Stimulated activated CD8-positive, alpha-beta memory T cell treated with anti-CD3 and anti-CD28 coated beads, Interleukin-15, amount 100 ng/mL, for 1 hour (primary cell): ENCODE measurements around the gene ZNF181.
"Not testable (repeated sequence)": the region's sequence is repeated elsewhere in the genome, so short reads cannot be mapped to it uniquely, and the experiment has no call there.

ENCODE experiments used
- DNase-seq: peaks from one replicate; pipeline ENCODE4 v3.0.0-alpha.2; 2020; ENCODE audit warnings: low read depth

Gene ZNF181

DNA sequence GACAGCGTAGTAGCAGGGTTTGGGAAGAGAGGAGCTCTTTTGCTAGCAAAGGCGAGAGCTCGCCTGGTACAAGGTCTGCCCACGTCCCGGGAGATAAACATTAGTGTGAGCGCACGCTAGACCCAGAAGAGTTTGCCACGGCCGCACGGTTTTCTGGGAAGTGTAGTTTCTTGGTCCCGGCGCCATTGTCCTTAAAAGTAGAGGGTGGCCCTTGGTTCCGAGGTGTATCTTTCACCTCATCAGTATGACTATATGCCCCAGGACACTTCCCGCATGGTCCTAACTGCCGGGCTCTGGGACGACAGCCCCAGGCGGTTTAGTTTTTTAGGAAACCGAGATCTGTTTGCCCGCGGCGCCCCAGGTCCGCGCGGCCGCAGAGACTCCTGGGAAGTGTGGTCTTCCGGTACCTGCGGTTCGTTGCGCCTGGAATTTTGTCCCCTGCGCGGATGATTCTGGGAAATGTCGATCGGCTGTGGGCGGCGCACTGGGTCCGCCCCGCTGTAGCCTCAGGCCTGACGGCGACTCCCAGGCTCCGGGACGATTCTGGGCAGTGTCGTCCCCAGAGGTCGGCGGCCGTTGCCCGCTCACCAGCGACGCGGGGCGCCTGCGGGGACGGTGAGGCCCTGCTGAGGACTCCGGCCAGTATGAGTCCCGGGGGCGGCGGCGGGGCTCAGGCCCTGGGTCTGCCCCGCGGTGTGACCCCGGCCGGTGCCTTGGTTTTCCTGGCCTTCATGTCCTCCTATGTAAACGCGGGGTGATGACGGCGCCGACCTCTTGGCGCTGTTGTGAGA, at the start of gene ZNF181:
Gene ZNF181 (plus strand): TSS at position 498 of the 791 bp plus-strand sequence. CDS start 795 bp downstream, outside the sequence.
- DNase-seq: peak; percentile 57

DNA sequence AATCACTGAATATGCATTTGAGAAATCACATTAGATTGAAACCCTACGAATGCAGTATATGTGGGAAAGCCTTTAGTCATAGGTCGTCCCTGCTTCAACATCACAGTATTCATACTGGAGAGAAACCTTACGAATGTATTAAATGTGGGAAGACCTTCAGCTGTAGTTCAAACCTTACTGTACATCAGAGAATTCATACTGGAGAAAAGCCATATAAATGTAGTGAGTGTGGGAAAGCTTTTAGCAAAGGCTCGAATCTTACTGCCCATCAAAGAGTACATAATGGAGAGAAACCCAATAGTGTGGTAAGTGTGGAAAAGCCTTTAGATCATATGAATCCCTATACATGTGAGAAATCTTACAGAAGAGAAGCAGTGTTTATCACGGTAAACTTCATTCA, 48.8 kb upstream of the ZNF181 start:
- not testable (repeated sequence) for DNase-seq

- DNase-seq: no peak
Measured at GRCh38 chr19:34686455-34686854, 47.6 kb upstream of the ZNF181 start.

DNA sequence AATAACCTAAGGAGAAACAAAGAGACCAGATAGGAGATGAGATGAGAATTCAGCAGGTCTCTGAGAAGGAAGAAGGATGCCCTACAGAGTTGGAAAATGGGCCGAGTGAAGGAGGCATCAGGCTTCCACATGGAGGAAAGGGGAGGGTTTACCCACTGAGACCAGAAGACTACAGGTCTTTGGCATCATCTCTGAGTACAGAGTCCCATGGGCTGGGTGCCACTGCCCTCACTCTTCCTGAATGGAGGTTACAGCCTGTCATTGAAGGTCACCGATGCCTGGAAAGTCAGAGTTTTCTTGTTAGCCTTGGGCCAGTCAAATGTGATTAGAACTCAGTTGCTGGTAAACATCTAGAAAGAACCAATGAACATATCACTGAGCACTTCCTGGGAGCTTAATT, 46.7 kb upstream of the ZNF181 start:
- DNase-seq: no peak

DNA sequence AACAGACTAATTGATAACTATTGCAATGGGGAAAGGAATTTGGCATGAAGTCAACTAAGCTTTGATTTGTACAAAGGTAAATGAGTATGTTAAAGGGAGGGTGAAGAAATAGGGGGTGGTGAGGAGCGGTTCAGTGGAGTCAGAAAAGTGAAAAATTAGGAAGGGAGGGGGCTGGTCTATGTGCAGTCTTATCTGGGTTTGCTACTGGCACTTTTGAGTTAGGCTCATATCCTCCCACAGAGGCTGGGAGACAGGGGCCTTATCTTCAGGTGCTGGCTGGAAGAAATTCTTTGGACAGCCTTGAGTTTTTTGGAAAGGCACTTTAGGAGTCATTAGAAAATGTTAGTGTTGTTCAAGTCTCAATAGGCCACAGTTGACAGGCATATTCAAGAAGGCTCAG, 45.5 kb upstream of the ZNF181 start:
- DNase-seq: no peak

DNA sequence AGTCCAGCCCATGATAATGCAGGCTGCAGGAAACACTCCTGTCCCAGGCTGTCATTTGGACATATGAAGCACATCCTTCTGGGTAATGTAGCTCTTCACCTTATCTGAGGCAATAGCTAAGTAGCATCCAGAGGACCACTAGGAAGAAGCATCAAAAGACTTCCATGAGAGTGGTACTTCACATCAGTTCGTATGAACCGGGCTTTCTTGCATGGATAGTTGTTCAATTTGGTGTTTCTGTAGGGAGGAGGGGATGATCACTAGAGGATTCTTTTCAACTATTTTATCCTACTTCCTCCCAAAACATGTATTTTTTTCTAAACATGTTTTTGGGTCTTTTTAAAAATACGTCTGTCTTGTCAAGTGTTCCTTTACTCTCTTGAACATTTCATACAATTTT, 43.7 kb upstream of the ZNF181 start:
- DNase-seq: no peak

GRCh38 chr19:34692549-34692948, 41.5 kb upstream of the ZNF181 start:
- DNase-seq: no peak

- no peak for DNase-seq
Measured at GRCh38 chr19:34707661-34708060, 26.4 kb upstream of the ZNF181 start.

- DNase-seq: no peak
Measured at GRCh38 chr19:34711890-34712289, 22.2 kb upstream of the ZNF181 start.

DNA sequence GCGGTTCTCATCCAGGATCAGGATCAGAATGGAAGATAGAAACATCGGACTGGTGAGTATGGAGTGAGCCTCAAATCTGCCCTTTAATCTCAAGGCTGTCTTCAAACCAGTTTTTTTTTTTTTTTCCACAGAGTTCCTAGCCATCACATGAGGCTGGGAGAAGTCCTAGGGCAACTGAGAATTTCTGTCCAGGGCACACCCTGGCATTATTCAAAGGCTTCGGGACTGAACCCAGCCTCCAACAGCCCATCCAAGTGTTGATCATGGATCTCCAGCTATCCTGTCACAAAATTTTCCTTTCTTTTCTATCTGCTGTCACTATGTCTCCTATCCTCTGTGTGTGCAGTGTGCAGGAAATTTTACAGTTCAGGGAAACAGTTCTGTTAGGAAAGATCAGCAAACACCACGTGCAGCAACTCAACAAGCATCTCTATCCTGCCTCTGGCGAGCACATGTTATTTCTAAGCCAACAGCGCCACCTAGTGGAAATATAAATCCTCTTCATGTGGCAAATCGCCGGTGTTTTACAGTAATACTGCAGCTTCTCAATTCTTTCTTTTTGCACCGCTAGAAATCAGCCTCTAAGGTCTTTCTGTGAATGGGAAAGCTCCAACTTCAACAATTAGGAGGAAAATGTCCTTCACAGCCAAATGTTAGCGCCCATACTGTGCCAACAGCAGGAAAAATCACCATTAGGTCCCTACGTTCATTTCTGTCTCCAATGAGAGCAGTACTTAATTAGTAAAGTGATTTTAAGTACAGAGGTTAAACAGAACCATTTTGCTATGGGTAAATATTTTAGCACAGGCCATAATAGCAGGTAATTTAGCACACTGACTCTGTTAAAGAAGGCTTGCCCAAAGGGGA, 21.4 kb upstream of the ZNF181 start:
- DNase-seq: peak; percentile 18

DNA sequence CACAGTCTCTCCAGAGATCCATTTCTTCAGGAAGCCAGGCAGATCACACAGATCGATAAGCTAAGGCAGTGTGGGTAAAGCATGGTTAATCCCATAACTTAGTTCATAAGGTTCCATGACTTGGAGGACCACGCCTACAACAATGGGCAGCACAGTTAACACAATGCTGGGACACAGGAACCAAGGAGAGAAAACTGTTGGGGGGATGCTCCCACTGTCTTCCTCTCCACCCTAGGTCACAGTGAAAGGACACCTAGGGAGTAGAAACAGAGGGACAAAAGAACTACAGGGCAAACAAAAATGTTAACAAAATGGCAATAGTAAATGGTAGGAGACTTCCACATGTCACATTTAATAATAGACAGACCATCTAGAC, 20.8 kb upstream of the ZNF181 start:
- no peak for DNase-seq

DNA sequence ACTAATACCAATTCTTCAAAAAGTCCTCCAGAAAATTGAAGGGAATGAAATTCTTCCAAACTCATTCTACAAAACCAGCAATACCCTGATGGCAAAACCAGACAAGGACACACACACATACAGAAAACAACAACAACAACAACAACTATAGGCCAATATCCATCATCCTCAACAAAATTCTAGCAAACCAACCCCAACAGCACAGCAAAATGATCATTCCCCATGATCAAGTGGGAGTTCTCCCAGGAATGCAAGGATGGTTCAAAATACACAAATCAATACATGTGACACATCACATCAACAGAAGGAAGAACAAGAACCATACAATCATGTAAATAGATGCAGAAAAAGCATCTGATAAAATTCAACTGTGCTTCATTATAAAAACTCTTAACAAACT, 18.7 kb upstream of the ZNF181 start:
- no peak for DNase-seq

- no peak for DNase-seq
Measured at GRCh38 chr19:34722353-34722752, 11.7 kb upstream of the ZNF181 start.

DNA sequence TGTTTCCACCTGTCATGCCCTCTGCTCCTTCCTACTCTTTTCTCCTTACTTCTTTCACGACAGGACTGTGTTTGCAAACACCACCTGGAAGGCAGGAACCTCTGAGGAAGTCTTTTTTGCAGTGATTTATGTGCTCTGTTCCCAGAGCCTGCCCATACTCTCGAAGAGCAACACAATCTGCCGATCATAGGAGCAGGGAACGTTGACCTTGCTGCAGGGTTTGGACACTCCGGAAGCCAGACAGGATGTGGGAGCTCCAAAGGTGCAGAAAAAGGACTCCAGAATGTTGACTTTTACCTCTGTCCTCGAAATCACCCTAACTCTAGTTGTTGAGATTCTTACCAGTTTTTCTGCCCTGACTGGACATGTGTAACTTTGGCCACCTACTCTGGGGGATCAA, 8.6 kb upstream of the ZNF181 start:
- no peak for DNase-seq

DNA sequence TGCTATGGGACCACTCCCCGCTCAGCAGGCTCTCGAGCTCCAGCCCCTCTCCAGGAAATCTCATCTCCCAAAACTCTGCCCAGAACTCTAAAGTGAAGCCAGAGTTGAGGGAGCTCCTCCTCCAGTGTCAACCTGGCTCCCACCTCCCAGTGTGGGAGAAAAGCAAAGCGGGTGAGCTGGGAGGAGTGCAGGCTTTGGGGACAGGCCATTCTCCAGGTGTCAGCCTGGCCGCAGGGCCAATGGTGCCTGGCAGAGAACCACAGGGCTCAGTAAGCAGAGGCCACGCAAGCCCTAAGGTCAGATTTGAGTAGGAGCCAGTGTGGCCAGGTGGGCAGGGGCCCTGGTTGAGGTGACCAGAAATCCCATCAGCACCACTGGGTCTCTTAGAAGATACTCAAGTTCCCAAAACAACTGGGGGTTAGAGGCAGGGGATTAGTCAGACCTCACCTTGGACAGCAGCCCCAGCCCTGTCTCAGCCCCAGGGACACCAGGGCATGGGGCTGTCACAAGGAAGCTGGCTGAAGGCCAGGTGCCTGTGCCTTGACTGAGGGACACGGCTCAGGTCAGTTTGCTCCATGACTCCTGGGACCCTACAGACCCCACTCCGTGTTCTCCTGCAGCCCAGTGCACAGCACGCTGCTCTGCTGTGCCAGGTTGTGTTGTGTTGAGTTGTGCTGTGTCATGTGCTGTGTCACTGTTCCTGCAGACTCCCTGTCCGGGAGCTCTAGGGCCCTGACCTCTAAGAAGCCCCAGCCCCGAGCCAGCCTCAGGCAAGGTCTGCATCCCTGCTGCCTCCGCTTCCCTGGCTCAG, 2.8 kb upstream of the ZNF181 start:
- no peak for DNase-seq

GRCh38 chr19:34731964-34732363, 2.1 kb upstream of the ZNF181 start:
- no peak for DNase-seq

DNA sequence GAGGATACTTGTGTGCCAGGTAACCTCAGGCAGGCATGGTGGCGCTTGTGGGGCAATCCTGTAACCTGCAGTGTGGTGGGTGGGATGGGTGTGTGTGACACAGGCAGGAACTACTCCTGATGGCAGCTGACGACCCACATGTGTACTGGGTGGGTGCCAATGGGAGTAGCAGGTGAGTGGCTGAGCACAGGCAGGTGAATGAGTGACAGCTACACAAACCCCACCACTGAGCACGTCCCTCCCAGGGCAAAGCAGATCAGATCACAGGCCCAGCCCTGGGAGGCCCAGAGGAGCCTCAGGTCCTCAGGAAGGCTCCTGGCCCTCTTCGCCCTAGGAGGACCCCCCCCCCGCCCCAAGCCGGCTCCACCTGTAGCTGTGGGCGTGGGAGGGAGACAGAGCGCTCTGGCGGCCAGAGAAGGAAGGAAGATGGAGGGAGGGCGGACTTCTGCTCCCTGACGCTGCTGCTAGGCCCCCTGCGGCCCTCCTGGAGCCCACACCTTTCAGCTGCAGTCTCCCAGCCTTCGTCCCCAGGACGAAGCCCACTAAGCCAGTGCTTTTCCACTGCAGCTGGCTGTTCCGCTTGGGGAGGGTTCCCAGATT, 1.3 kb upstream of the ZNF181 start:
- no peak for DNase-seq

DNA sequence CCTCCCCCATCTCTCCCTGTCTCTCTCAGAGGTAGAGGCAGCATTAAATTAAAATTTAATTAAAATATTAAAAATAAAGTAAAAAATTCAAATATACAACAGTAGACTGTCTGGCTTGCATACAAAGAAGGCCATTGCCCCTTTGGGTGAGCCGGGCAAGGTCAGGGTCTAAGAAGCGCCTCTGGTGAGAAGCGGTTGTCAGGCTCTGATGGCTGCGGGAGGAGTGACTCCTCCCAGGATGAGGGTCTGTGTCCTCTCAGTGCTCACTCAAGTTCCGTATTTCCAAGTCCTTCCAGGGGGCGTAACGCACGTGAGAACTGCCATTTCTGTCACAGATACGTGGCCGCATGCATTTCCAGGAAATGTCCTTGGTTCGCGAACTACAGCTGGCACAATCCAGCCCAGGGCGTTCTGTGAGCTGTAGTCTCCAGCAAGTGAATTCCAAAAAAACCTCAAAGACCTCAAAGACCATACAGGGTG, 737 bp upstream of the ZNF181 start:
- DNase-seq: no peak

DNA sequence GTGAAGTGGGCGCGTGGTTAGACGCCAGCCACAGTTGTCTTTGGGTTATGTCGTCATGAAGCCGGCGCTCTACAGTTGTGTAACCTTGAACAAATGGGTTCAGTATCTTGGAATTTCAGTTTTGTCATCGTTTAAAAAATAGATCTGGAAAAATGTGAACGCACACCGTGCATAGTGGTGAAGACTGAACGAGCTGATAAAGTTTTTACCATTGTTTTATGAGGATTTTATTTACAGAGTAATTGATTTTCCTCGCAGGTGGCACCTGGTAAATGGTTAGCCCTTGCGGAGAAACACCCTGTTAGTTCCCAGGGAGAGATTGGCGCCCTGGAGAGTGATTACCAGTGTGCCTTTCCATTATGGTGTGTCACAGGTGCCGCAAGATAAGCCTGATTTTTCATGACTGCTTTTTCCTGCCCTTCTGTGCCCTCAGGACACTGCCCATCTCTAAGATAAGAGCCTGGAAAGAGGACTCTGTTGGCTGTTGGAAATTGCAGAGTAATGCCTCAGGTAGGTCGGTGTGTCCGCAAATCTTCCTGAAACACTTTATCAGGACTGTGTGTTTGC, 577 bp downstream of the ZNF181 start:
- DNase-seq: no peak

- DNase-seq: no peak
Measured at GRCh38 chr19:34744896-34745690, 11.1 kb downstream of the ZNF181 start.

DNA sequence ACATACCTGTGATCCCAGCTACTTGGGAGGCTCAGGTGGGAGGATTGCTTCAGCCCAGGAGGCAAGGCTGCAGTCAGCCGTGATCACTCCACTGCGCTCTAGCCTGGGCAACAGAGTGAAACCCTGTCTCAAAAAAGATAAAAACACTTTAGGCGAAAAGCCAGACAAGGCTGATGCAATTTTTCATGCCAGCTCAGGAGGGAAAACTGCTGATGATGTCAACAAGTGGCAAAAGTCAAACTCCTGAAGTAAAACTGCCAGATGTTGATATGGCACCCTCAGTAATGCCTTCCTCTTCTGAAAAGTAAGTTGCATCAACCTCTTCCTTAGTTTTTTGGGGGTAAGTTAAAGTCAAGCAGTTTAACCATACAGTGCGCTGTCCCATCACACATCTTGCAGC, 23.4 kb downstream of the ZNF181 start:
- DNase-seq: no peak
